ENCODE data around the gene MXRA8. TPM values are rescaled to one million over a fixed set of nuclear protein-coding genes. Genes with fewer than 3 reads are reported as not detected.

MXRA8 gene
- total and polyA plus RNA-seq, 7 donors = 7.2 to 24.3 (median 10.1) TPM

GRCh38 chr1:1373815-1374588, 15.6 kb upstream of the MXRA8 start:
- H3K27me3 ChIP-seq (ENCODE audit: insufficient read depth in 3 of 3, low read length in 2 of 3) = no peaks in the 10 kb centered on the region
- peak overlapping the region; percentile 90 for H3K27ac ChIP-seq
- peak in 1 of 2 donors; percentile 59 for DNase-seq
- peaks cover 0 to 12% of the 10 kb centered on the region in 2 donors for H3K36me3 ChIP-seq (ENCODE audit: insufficient read depth in 1 of 2, low read depth in 1 of 2)
- H3K9me3 ChIP-seq = no peaks in the 10 kb centered on the region
- H3K4me3 ChIP-seq = peak overlapping the region; percentile 87
- TF ChIP-seq CTCF (IDR thresholded peaks at IDR 0.05) = no peak
- peaks cover 32% of the 10 kb centered on the region for H3K4me1 ChIP-seq
- WGBS, 3 donors = 47 to 48% (median 47%) methylated on average over 48 to 52 of the region's 52 CpGs
- intact Hi-C loops (cut with DNase I) = loop anchor here in 1 of 2 donors (2.0 kb wide), 2 partner anchors 25 kb away; partner anchors contain the start of genes CCNL2 and DVL1
- no peak for ATAC-seq

GRCh38 chr1:1373051-1373814, 14.9 kb upstream of the MXRA8 start:
- H3K4me1 ChIP-seq = peaks cover 32% of the 10 kb centered on the region
- no peaks in the 10 kb centered on the region for H3K9me3 ChIP-seq
- WGBS, 3 donors = 71 to 82% (median 79%) methylated on average over 26 of the region's 26 CpGs
- TF ChIP-seq CTCF (IDR thresholded peaks at IDR 0.05) = no peak
- H3K27ac ChIP-seq = peak overlapping the region; percentile 30
- no peaks in the 10 kb centered on the region for H3K27me3 ChIP-seq (ENCODE audit: insufficient read depth in 3 of 3, low read length in 2 of 3)
- DNase-seq = peak in 1 of 2 donors; percentile 66
- intact Hi-C loops (cut with DNase I) = loop anchor here in 1 of 2 donors (2.0 kb wide), 1 partner anchor 24 kb away; the partner anchor contains the start of gene DVL1
- no peak for ATAC-seq
- H3K4me3 ChIP-seq = peak overlapping the region; percentile 87
- peaks cover 0 to 12% of the 10 kb centered on the region in 2 donors for H3K36me3 ChIP-seq (ENCODE audit: insufficient read depth in 1 of 2, low read depth in 1 of 2)

GRCh38 chr1:1371746-1372711, 13.7 kb upstream of the MXRA8 start:
- 21 to 33% (median 25%) methylated on average over 24 to 26 of the region's 26 CpGs for WGBS, 3 donors
- H3K4me3 ChIP-seq = no peak overlapping the region

More at GRCh38 chr1:1371746-1372711, 13.7 kb upstream of the MXRA8 start:
- DNase-seq = peak; percentile 74 to 85
- Histone ChIP-seq H3K9me3 (no peaks in the 10 kb centered on the region), H3K27me3 (ENCODE audit: insufficient read depth in 3 of 3, low read length in 2 of 3) (no peaks in the 10 kb centered on the region), H3K4me1 (peaks cover 32% of the 10 kb centered on the region), H3K36me3 (ENCODE audit: insufficient read depth in 1 of 2, low read depth in 1 of 2) (peaks cover 0 to 12% of the 10 kb centered on the region in 2 donors), H3K27ac (peak overlapping the region; percentile 56)
- ATAC-seq = peak; percentile 35 to 54 (median 43)
- TF ChIP-seq CTCF (IDR thresholded peaks at IDR 0.05) = peak; percentile 92
- intact Hi-C loops (cut with DNase I) = loop anchor here in 1 of 2 donors (2.0 kb wide), 1 partner anchor 23 kb away; the partner anchor contains the start of gene DVL1

All from psoas muscle (tissue), 8 donors.